Measurements from ENCODE around the gene RGS17.
"Not testable (repeated sequence)": the region's sequence is repeated elsewhere in the genome, so short reads cannot be mapped to it uniquely, and the experiment has no call there.

The RGS17 gene

DNA sequence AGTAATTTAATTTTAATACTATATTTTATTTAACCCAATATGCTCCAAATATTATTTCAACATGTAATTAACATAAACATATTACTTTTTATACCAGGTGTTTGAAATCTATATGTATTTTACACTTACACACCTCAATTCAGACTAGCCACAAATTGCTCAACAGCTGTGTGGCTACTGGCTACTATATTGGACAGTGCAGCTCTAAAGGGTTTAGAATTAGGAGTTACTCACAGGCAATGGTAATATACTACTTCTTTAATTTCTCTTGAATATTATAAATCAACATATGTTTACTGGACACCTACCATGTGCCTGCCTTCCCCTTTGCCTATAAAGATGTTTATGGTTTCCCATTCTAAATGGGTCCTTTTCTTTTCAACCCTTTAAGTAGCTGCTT is 130.8 kb downstream of the RGS17 start:
- in situ Hi-C loops (cut with MboI; ENCODE audit: low sequenced_read_pairs): loop anchor here (25.0 kb wide), 1 partner anchor 138 kb away; no protein-coding TSS in a partner anchor

- in situ Hi-C loops (cut with MboI; ENCODE audit: low sequenced_read_pairs): not testable (repeated sequence)
These were observed 131.5 kb downstream of the RGS17 start for GRCh38 chr6:152999538-152999937.

DNA sequence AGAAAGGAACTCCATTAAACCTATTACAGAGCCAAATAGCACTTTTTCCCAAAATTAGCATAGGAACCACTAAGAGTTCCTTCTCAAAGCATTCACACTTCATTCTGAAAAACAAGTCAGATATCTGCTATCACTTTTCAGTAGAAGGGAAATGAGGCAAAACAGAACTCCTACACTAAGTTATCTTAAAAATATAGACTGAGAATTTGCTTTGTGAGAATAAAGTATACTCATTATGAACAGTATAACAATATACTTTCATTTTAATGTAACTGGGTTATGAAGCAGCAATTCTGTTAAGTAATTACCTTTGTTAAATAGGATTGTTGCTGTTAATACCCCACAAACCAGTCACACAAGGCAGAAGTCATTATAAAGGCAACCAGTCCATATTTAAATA is 137.2 kb downstream of the RGS17 start:
- in situ Hi-C loops (cut with MboI; ENCODE audit: low sequenced_read_pairs): no loop called here

GRCh38 chr6:152993431-152993830 is 137.7 kb downstream of the RGS17 start:
- in situ Hi-C loops (cut with MboI; ENCODE audit: low sequenced_read_pairs): no loop called here

- in situ Hi-C loops (cut with MboI; ENCODE audit: low sequenced_read_pairs): no loop called here
These were observed 144.1 kb downstream of the RGS17 start for GRCh38 chr6:152986978-152987377.

DNA sequence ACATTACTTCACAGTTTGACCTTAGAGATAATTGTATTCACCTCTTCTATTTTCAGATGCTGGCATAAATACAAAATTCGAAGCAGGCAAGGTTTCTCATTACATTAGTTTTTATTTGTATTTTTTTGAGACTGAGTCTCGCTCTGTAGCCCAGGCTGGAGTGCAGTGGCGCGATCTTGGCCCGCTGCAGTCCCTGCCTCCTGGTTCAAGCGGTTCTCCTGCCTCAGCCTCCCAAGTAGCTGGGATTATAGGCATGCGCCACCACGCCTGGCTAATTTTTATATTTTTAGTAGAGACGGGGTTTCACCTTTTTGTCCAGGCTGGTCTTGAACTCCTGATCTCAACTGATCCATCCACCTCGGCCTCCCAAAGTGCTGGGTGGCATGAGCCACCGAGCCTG is 145.8 kb downstream of the RGS17 start:
- in situ Hi-C loops (cut with MboI; ENCODE audit: low sequenced_read_pairs): not testable (repeated sequence)

GRCh38 chr6:152984513-152984872 is 146.6 kb downstream of the RGS17 start:
- in situ Hi-C loops (cut with MboI; ENCODE audit: low sequenced_read_pairs): no loop called here

GRCh38 chr6:152983637-152984512 is 147.2 kb downstream of the RGS17 start:
- in situ Hi-C loops (cut with MboI; ENCODE audit: low sequenced_read_pairs): no loop called here

GRCh38 chr6:152982904-152983636 is 148.0 kb downstream of the RGS17 start, which contains the start of gene FBXO5:
Gene FBXO5 (minus strand): TSS chr6:152983041. CDS start chr6:152982959, 82 bp downstream.
- in situ Hi-C loops (cut with MboI; ENCODE audit: low sequenced_read_pairs): no loop called here

DNA sequence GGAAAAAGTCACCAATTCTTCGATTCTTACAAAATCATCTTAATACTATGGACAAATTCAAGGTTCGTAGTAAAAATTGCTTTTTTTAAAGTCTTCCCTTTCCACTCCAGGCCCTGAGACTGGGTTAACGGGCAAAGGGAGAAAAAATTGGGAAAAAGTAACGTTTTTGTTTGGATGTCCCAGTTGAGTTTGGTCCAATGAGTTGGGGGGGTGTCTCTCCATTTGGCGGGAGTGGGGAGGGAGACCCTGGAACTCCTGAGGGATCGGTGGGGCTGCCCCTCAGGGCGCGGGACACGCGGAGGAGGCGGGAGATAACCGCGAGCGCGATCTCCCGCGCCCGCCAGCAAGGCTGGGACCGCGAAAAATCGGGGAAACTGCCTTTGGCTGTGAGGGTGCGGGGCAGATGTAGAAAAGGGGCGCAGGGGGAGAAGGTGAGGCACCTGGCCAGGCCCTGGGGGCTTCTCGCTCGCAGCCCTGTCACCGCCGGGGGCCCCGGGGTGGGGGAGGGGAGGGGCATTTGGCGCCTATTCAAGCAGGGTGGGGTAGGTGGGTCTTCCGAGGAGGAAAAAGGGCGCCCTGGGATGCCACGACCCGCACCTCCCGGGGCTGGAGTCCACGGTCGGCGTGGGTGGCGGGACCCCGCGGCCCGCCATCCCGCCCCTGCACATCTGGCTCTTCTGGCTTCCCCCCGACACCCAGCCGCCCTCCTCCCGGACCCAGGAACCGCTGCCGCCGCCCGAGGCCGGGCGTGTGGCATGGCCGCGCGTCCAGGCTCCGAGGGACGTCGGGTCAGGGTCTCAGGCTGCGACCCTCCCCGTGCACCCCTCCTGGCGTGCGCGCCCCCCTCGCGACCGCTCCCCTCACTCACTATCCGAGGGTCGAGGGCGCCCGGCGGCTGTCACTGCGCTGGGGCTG is 148.8 kb downstream of the RGS17 start:
- in situ Hi-C loops (cut with MboI; ENCODE audit: low sequenced_read_pairs): no loop called here

DNA sequence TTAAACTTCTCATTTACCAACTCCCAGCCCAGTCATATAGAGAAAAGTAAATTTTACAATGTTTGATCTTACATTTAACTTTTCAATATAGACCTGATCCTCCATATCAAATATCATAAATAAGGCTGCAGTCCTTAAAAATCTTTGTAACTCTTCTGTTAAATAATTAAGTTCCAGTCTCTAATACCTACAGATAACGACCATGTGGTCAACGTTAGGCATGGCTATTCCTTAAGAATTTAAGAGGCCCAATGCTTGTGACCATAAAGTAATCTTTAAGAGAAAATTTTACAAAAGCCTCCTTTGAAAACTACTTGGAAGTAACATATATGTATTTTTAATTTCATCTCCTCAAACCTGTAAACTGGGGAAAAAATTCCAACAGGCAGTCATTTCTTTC is 149.9 kb downstream of the RGS17 start:
- in situ Hi-C loops (cut with MboI; ENCODE audit: low sequenced_read_pairs): no loop called here

GRCh38 chr6:152980656-152981055 is 150.4 kb downstream of the RGS17 start:
- in situ Hi-C loops (cut with MboI; ENCODE audit: low sequenced_read_pairs): no loop called here

- in situ Hi-C loops (cut with MboI; ENCODE audit: low sequenced_read_pairs): no loop called here
These were observed 152.0 kb downstream of the RGS17 start for GRCh38 chr6:152979116-152979515.

DNA sequence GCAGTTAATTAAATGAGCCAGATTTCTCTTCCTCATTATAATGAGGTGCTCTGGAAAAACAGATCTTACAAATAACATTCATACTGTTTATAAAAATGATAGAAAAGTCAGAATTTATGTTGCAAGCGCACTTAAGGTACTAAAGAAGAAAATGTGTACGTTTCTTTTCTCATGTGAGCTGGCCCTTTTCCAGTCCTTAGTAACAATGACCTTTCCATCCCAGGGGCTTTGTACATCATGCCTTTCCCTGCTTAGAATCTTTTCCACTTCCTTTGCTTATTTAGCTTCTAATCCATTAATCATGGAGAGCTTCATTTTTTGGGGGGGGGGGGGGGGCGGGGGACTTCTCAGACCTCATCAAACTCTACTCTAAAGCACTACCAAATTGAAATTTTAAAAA is 153.0 kb downstream of the RGS17 start:
- in situ Hi-C loops (cut with MboI; ENCODE audit: low sequenced_read_pairs): no loop called here

DNA sequence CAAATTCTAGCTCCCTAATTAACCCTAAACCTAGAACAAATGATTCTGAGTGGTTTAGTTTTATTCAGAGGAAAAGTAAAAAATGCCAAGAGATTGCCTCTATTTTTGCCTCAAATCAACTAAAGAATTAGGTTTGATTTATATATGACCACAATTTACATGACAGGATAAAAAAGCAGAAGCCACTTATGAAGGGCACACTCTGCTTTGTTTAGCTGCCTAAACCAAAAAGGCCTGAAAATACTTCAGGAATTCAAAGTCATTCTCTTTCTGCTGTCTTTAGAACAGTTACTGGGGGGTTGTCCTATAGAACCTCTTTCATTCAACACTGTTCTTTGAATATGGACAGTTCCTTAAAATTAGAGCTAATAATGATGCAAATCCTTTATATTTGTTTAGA is 153.5 kb downstream of the RGS17 start:
- in situ Hi-C loops (cut with MboI; ENCODE audit: low sequenced_read_pairs): no loop called here

DNA sequence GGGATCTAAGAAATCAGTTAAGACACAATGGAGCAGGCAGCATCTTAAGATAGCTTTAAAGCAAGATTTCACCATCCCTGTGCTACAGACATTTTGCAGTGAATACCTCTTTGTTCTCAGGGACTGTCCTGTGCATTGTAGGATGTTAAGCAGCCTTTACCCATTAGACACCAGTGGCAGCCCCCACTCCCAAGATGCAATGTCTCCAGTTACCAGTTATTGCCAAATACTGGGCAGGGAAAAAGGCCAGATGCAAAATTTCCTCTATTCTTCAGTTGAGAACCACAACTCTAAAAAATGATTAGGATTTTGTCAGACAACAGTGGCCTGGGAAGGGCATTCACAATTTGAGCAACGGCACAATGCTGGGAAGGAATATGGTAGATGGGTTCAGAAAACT is 154.3 kb downstream of the RGS17 start:
- in situ Hi-C loops (cut with MboI; ENCODE audit: low sequenced_read_pairs): no loop called here

- in situ Hi-C loops (cut with MboI; ENCODE audit: low sequenced_read_pairs): no loop called here
These were observed 155.7 kb downstream of the RGS17 start for GRCh38 chr6:152975204-152975915.

GRCh38 chr6:152973916-152974315 is 157.2 kb downstream of the RGS17 start:
- in situ Hi-C loops (cut with MboI; ENCODE audit: low sequenced_read_pairs): no loop called here

DNA sequence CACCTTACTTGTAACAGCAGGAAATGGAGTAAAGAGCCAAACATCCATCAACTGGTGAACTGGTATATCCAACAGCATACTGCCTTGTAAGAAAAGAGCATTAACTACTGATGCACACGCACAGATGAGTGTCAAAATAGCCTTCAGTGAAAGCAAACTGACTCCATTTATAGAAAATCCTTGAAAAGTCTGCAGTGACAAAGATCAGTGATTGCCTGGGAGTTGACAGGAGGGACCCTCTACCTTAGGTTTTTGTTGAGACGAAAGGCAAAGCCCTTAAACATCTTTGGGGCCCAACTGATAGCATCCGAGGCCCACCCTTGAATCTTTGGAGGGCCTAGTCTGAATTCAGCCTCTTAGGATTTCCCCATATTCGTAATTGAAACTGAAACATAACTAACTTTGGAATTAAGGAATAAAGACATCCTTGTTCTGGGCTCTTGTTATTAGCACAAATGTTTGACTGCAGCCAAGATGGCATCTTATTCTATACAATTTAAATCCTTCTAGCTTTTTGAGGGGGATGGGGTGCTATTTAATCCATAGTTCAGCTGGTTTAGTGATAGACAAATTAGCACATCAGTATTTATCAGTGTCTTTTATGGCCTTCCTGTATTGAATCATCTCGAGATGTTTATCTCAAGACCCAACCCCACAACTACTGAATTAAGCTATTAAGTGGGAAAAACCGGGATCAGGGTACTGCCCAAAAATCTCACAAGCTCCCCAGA is 161.2 kb downstream of the RGS17 start:
- in situ Hi-C loops (cut with MboI; ENCODE audit: low sequenced_read_pairs): no loop called here

Measured in HL-60/S4 treated with phorbol 12-myristate 13-acetate at 8.2 ng/mL for 4 days and 3 days (cell line).